OCI-LY1 (cell line): ENCODE data around the gene ADAR.

Experiments used
- CTCF ChIP-seq: fragments of 200-600 bp; sonication (generic), shearing (Covaris generic); IDR thresholded peaks from 2 replicates; pipeline ENCODE4 v1.5.1; 2017; ENCODE audit warnings: mild to moderate bottlenecking, antibody characterized with exemption, low read length, moderate library complexity, mixed read lengths
- EZH2 ChIP-seq: fragments of 200-600 bp; sonication (generic), shearing (Covaris generic); IDR thresholded peaks from 2 replicates; pipeline ENCODE4 v1.8.0; 2017; ENCODE audit warnings: borderline replicate concordance, mixed run types, mild to moderate bottlenecking, antibody characterized with exemption, low read length, moderate library complexity, mixed read lengths

GRCh38 chr1:154541231-154541630 is 66.8 kb downstream of the ADAR start:
- TF ChIP-seq CTCF (no peak), EZH2 (no peak)
